Mucosa of descending colon (tissue), 3 donors: ENCODE data around the gene LSM10. TPM values are rescaled to one million over a fixed set of nuclear protein-coding genes. Genes with fewer than 3 reads are reported as not detected.

Experiments used
- ATAC-seq: fragments of 200-7000 bp; cut with Tn5 transposase; one replicate; pipeline ENCODE4 v1.9.1; 2020; ENCODE audit warnings: mild to moderate bottlenecking, moderate library complexity
- DNase-seq, 3 donors: peaks; one replicate each; pipeline ENCODE4 v3.0.0-alpha.2; 2020
- H3K36me3 ChIP-seq: fragments of 200-600 bp; one replicate; pipeline ENCODE4 v1.8.0; 2021; ENCODE audit warnings: low read depth, mild to moderate bottlenecking
- H3K4me1 ChIP-seq: fragments of 200-600 bp; one replicate; pipeline ENCODE4 v1.8.0; 2021; ENCODE audit warnings: low read depth, mild to moderate bottlenecking
- H3K4me3 ChIP-seq: fragments of 200-600 bp; one replicate; pipeline ENCODE4 v1.8.0; 2021; ENCODE audit warnings: mild to moderate bottlenecking
- H3K9me3 ChIP-seq: fragments of 200-600 bp; one replicate; pipeline ENCODE4 v1.8.0; 2021; ENCODE audit warnings: mild to moderate bottlenecking
- CTCF ChIP-seq: fragments of 200-600 bp; IDR thresholded peaks from one replicate; pipeline ENCODE4 v1.8.0; 2022; ENCODE audit warnings: antibody characterized with exemption, mild to moderate bottlenecking
- intact Hi-C, 2 donors: fragments of 100-400 bp; cut with DNase I in 1 of 2; cut with micrococcal nuclease in 1 of 2; formaldehyde crosslinking; loops; one replicate each; pipeline versions ENCODE4 v1.11.0 to v1.11.1; 2022; cut with DNase I, micrococcal nuclease
- long read RNA-seq, 2 donors: library from polyadenylated mRNA; unstranded; transcript quantifications; one replicate each; pipeline ENCODE4 v2.0.0, GENCODE V29; 2019 to 2021
- total RNA-seq, 3 donors: library from RNA; stranded (reverse); fragmentation: NEBNext Ultra II Directional in 2 of 3; extraction: Animal tissue kit (Norgen Biotek cat#: 25700) in 2 of 3; gene quantifications; one replicate each; pipeline versions ENCODE4 v1.2.1 to v1.2.4, GENCODE V29; 2021 to 2023
- donor health status: DM: no; HTN: no; CAD: no; lungs with moderate emphysema.
- donor health status: DM: no; HTN: no; CAD: no.
- donor health status: DM: no; HTN: yes; CAD: no.

The LSM10 gene
- 10 to 100 TPM; 19.5 to 52.9 (median 22.5) TPM for total RNA-seq
- long read RNA-seq, donor 1, transcript LSM10-201 (2 exons, 850 nt): major isoform, 30 of 32 reads
- long read RNA-seq, donor 1, partial matches to known transcripts: 0 of 32 reads
- long read RNA-seq, donor 1, other reads (novel, unspliced or antisense): 2 of 32 reads
- long read RNA-seq, donor 2, transcript LSM10-201 (2 exons, 850 nt): major isoform, 20 of 22 reads
- long read RNA-seq, donor 2, partial matches to known transcripts: 1 of 22 reads
- long read RNA-seq, donor 2, other reads (novel, unspliced or antisense): 0 of 22 reads

- Histone ChIP-seq H3K9me3 (no peaks in the 10 kb centered on the region), H3K4me1 (peaks cover 6% of the 10 kb centered on the region), H3K4me3 (peak within 1 kb of the TSS; percentile 77), H3K36me3 (no peaks in the 10 kb centered on the region)
- intact Hi-C loops: no loop called here
- DNase-seq (peak; percentile 95 to 97 (median 96)), ATAC-seq (peak; percentile 97)
- no peak for TF ChIP-seq CTCF
These were observed at the start of gene LSM10 for GRCh38 chr1:36397378-36398230. LSM10 (minus strand) TSS chr1:36397908; CDS start chr1:36394129, 3,779 bp downstream.

DNA sequence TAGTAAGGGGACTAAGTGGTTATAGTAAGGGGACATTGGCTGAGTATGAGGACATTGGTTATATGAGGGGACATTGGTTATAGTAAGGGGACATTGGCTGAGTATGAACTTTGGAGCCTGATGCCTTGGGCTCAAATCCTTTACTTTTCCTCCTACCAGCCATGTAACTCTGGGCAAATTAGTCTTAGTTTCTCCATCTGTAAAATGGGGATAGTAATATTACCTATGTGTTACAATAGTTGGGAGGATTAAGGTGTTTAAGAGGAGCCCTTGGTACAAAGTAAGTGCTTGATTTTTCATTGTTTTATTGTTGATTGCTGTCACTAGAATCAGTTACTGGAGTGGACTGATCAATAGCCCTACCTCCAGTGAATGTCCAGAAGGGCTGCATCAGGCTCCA lies 49.7 kb upstream of the LSM10 start:
- ATAC-seq (no peak), DNase-seq (no peak)
- Histone ChIP-seq H3K9me3 (no peaks in the 10 kb centered on the region), H3K36me3 (no peaks in the 10 kb centered on the region), H3K4me1 (no peaks in the 10 kb centered on the region), H3K4me3 (no peak overlapping the region)
- no peak for TF ChIP-seq CTCF
- intact Hi-C loops: no loop called here

GRCh38 chr1:36446746-36447145 lies 49.0 kb upstream of the LSM10 start:
- Histone ChIP-seq H3K36me3 (no peaks in the 10 kb centered on the region), H3K4me1 (no peaks in the 10 kb centered on the region), H3K9me3 (no peaks in the 10 kb centered on the region), H3K4me3 (no peak overlapping the region)
- no peak for ATAC-seq
- intact Hi-C loops: no loop called here
- no peak for TF ChIP-seq CTCF
- no peak for DNase-seq

- no peak for ATAC-seq
These were observed 48.6 kb upstream of the LSM10 start for GRCh38 chr1:36446271-36446670.

DNA sequence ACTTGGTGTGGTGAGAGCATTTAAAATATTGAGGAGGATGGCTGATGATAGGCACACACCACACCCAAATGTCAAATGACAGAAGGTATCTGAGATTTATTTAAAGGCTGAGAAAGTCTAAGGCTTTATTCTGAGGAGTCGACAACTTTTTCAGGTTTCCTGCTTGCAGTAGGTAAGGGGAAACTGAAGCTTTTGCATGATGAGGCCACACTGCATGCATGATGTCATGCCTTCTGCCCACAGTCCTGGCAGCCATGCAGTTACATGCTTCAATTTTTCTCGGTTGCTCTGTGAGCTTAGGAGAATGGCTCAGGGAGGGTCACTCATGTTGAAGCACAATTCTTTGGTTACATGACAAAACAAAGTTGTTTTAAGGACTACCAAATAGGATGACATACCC lies 45.6 kb upstream of the LSM10 start:
- H3K4me3 ChIP-seq: no peak overlapping the region
- H3K36me3 ChIP-seq: no peaks in the 10 kb centered on the region
- intact Hi-C loops: no loop called here
- ATAC-seq: no peak
- no peak for DNase-seq
- no peaks in the 10 kb centered on the region for H3K9me3 ChIP-seq
- H3K4me1 ChIP-seq: no peaks in the 10 kb centered on the region
- no peak for TF ChIP-seq CTCF

More at GRCh38 chr1:36446271-36446670, 48.6 kb upstream of the LSM10 start:
- no peaks in the 10 kb centered on the region for H3K9me3 ChIP-seq
- H3K36me3 ChIP-seq: no peaks in the 10 kb centered on the region
- intact Hi-C loops: no loop called here
- no peak for DNase-seq
- H3K4me1 ChIP-seq: no peaks in the 10 kb centered on the region
- no peak for TF ChIP-seq CTCF
- no peak overlapping the region for H3K4me3 ChIP-seq
